Fibroblast of mammary gland (primary cell): ENCODE data around the gene PDZD8.

Source experiments
- DNase-seq: peaks from one replicate; pipeline ENCODE4 v3.0.0-alpha.2; 2010; ENCODE audit warnings: low read depth
- H3K4me3 ChIP-seq: 2 replicates; pipeline ENCODE4 v1.5.1; 2011; ENCODE audit warnings: low read depth, mild to moderate bottlenecking, low read length, moderate library complexity; ENCODE audit not compliant: control insufficient read depth
- TF ChIP-seq, protein P1 (sequence below): conservative IDR thresholded peaks from 2 replicates; pipeline ENCODE4 v1.5.1; 2011; ENCODE audit warnings: low read depth, low read length, inconsistent platforms; ENCODE audit not compliant: control insufficient read depth, insufficient read depth

Gene PDZD8

GRCh38 chr10:117418121-117418520 is 42.9 kb upstream of the PDZD8 start:
- TF ChIP-seq, protein P1, sequence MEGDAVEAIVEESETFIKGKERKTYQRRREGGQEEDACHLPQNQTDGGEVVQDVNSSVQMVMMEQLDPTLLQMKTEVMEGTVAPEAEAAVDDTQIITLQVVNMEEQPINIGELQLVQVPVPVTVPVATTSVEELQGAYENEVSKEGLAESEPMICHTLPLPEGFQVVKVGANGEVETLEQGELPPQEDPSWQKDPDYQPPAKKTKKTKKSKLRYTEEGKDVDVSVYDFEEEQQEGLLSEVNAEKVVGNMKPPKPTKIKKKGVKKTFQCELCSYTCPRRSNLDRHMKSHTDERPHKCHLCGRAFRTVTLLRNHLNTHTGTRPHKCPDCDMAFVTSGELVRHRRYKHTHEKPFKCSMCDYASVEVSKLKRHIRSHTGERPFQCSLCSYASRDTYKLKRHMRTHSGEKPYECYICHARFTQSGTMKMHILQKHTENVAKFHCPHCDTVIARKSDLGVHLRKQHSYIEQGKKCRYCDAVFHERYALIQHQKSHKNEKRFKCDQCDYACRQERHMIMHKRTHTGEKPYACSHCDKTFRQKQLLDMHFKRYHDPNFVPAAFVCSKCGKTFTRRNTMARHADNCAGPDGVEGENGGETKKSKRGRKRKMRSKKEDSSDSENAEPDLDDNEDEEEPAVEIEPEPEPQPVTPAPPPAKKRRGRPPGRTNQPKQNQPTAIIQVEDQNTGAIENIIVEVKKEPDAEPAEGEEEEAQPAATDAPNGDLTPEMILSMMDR: no peak
- no peak for DNase-seq

DNA sequence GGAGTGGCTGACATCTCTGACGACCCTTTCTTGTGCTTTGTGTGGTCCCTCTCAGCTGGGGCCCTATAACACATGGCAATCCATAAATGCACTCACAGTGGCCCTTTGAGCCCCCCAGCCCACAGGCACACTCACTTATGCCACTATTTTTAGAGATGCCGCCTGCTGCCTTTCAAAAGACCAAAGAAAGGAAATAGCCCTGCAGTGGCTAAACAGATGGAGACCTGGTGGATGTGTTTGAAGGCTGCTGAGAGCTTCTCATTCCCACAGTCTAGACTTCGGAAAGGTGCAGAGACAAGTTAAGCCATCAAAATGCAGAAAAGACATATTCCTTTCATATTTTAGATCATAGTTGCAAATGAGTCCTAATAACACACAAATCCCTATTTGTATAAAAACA is 42.0 kb upstream of the PDZD8 start:
- no peak overlapping the region for H3K4me3 ChIP-seq
- TF ChIP-seq, protein P1: no peak
- no peak for DNase-seq

More at GRCh38 chr10:117418121-117418520, 42.9 kb upstream of the PDZD8 start:
- H3K4me3 ChIP-seq: no peak overlapping the region

GRCh38 chr10:117413928-117414618 is 38.8 kb upstream of the PDZD8 start:
- TF ChIP-seq, protein P1: no peak
- DNase-seq: peak; percentile 83
- no peak overlapping the region for H3K4me3 ChIP-seq

GRCh38 chr10:117412469-117413010 is 37.3 kb upstream of the PDZD8 start:
- no peak overlapping the region for H3K4me3 ChIP-seq
- no peak for DNase-seq
- TF ChIP-seq, protein P1: no peak

GRCh38 chr10:117411479-117412399 is 36.5 kb upstream of the PDZD8 start:
- TF ChIP-seq, protein P1: no peak
- no peak overlapping the region for H3K4me3 ChIP-seq
- DNase-seq: no peak

GRCh38 chr10:117410557-117410956 is 35.3 kb upstream of the PDZD8 start:
- H3K4me3 ChIP-seq: no peak overlapping the region
- TF ChIP-seq, protein P1: no peak
- DNase-seq: no peak
